Measurements from ENCODE around the gene TMEM141. TPM values are rescaled to one million over a fixed set of nuclear protein-coding genes. Genes with fewer than 3 reads are reported as not detected.
"Not testable (repeated sequence)": the region's sequence is repeated elsewhere in the genome, so short reads cannot be mapped to it uniquely, and the experiment has no call there.

Gene TMEM141
- total and polyA plus RNA-seq, 4 donors: 38.9 to 76.9 (median 53.5) TPM

GRCh38 chr9:136784249-136784996, 6.7 kb upstream of the TMEM141 start:
- no peak overlapping the region for H3K27ac ChIP-seq (ENCODE audit: low read depth, low read length)
- peak in 1 of 6 donors; percentile 67 for DNase-seq (ENCODE audit: low read depth in 4 of 6, low spot score in 6 of 6)
- H3K4me1 ChIP-seq (ENCODE audit: control insufficient read depth, insufficient read depth, low read length): peaks cover 5% of the 10 kb centered on the region
- no peak overlapping the region for H3K4me3 ChIP-seq (ENCODE audit: low read depth, low read length)
- no peaks in the 10 kb centered on the region for H3K27me3 ChIP-seq (ENCODE audit: control insufficient read depth, insufficient read depth, low read length)
- H3K36me3 ChIP-seq (ENCODE audit: control insufficient read depth, insufficient read depth, low read length): no peaks in the 10 kb centered on the region
- H3K9me3 ChIP-seq (ENCODE audit: control insufficient read depth, insufficient read depth, low read length): no peaks in the 10 kb centered on the region
- 79% methylated on average over 3 of the region's 9 CpGs for WGBS (ENCODE audit: insufficient coverage)

GRCh38 chr9:136784997-136785361, 6.2 kb upstream of the TMEM141 start:
- peaks cover 8% of the 10 kb centered on the region for H3K4me1 ChIP-seq (ENCODE audit: control insufficient read depth, insufficient read depth, low read length)
- no peak overlapping the region for H3K4me3 ChIP-seq (ENCODE audit: low read depth, low read length)
- WGBS (ENCODE audit: insufficient coverage): 96% methylated on average over 6 of the region's 6 CpGs
- H3K27ac ChIP-seq (ENCODE audit: low read depth, low read length): no peak overlapping the region
- H3K9me3 ChIP-seq (ENCODE audit: control insufficient read depth, insufficient read depth, low read length): no peaks in the 10 kb centered on the region
- DNase-seq (ENCODE audit: low read depth in 4 of 6, low spot score in 6 of 6): no peak
- H3K27me3 ChIP-seq (ENCODE audit: control insufficient read depth, insufficient read depth, low read length): no peaks in the 10 kb centered on the region
- H3K36me3 ChIP-seq (ENCODE audit: control insufficient read depth, insufficient read depth, low read length): no peaks in the 10 kb centered on the region

DNA sequence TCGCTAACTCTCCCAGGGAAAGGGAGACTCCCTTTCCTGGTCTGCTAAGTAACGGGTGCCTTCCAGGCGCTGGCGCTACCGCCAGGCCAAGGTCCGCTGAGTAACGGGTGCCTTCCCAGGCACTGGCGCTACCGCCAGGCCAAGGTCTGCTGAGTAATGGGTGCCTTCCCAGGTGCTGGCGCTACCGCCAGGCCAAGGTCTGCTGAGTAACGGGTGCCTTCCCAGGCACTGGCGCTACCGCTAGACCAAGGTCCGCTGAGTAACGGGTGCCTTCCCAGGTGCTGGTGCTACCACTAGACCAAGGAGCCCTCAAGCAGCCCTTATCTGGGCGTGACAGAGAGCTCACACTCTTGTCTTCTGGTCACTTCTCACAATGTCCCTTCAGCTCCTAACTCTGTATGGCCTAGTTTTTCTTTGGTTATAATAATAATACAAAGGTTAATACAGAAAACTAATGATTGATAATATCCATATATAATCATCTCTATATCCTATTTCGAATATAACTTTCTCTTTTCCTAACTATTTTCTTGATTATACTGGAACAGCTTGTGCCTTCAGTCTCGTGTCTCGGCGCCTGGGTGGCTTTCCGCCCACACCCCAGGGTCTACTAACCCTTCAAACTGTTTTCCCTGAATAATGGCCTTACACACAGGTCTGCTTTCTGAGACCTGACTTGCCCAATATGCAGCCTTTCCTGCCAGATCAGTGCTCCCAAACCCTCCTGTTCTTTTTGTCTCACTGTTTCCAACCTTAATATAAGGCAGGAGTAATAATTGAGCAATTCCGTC, 5.4 kb upstream of the TMEM141 start:
- not testable (repeated sequence) for H3K27ac ChIP-seq (ENCODE audit: low read depth, low read length); DNase-seq (ENCODE audit: low read depth in 4 of 6, low spot score in 6 of 6); H3K36me3 ChIP-seq (ENCODE audit: control insufficient read depth, insufficient read depth, low read length); H3K4me1 ChIP-seq (ENCODE audit: control insufficient read depth, insufficient read depth, low read length); H3K4me3 ChIP-seq (ENCODE audit: low read depth, low read length); H3K9me3 ChIP-seq (ENCODE audit: control insufficient read depth, insufficient read depth, low read length); H3K27me3 ChIP-seq (ENCODE audit: control insufficient read depth, insufficient read depth, low read length)
- WGBS (ENCODE audit: insufficient coverage): 85% methylated on average over 22 of the region's 23 CpGs

- 39% methylated on average over 6 of the region's 10 CpGs for WGBS (ENCODE audit: insufficient coverage)
- H3K27ac ChIP-seq (ENCODE audit: low read depth, low read length): no peak overlapping the region
- no peak for DNase-seq (ENCODE audit: low read depth in 4 of 6, low spot score in 6 of 6)
- H3K9me3 ChIP-seq (ENCODE audit: control insufficient read depth, insufficient read depth, low read length): no peaks in the 10 kb centered on the region
- no peaks in the 10 kb centered on the region for H3K27me3 ChIP-seq (ENCODE audit: control insufficient read depth, insufficient read depth, low read length)
- H3K4me1 ChIP-seq (ENCODE audit: control insufficient read depth, insufficient read depth, low read length): peaks cover 13% of the 10 kb centered on the region
- H3K36me3 ChIP-seq (ENCODE audit: control insufficient read depth, insufficient read depth, low read length): no peaks in the 10 kb centered on the region
- H3K4me3 ChIP-seq (ENCODE audit: low read depth, low read length): no peak overlapping the region
Measured at GRCh38 chr9:136786451-136786850, 4.7 kb upstream of the TMEM141 start.

GRCh38 chr9:136786983-136787382, 4.2 kb upstream of the TMEM141 start:
- H3K27me3 ChIP-seq (ENCODE audit: control insufficient read depth, insufficient read depth, low read length); H3K9me3 ChIP-seq (ENCODE audit: control insufficient read depth, insufficient read depth, low read length); H3K4me3 ChIP-seq (ENCODE audit: low read depth, low read length); H3K36me3 ChIP-seq (ENCODE audit: control insufficient read depth, insufficient read depth, low read length); H3K27ac ChIP-seq (ENCODE audit: low read depth, low read length): not testable (repeated sequence)
- DNase-seq (ENCODE audit: low read depth in 4 of 6, low spot score in 6 of 6): peak in 1 of 6 donors; percentile 33
- H3K4me1 ChIP-seq (ENCODE audit: control insufficient read depth, insufficient read depth, low read length): peaks cover 18% of the 10 kb centered on the region
- no CpG with 5 or more reads among the region's 4 CpGs for WGBS (ENCODE audit: insufficient coverage)

GRCh38 chr9:136787690-136788400, 3.3 kb upstream of the TMEM141 start:
- H3K27me3 ChIP-seq (ENCODE audit: control insufficient read depth, insufficient read depth, low read length): no peaks in the 10 kb centered on the region
- H3K4me3 ChIP-seq (ENCODE audit: low read depth, low read length): no peak overlapping the region
- no peaks in the 10 kb centered on the region for H3K9me3 ChIP-seq (ENCODE audit: control insufficient read depth, insufficient read depth, low read length)
- H3K36me3 ChIP-seq (ENCODE audit: control insufficient read depth, insufficient read depth, low read length): peaks cover 7% of the 10 kb centered on the region
- peaks cover 27% of the 10 kb centered on the region for H3K4me1 ChIP-seq (ENCODE audit: control insufficient read depth, insufficient read depth, low read length)
- DNase-seq (ENCODE audit: low read depth in 4 of 6, low spot score in 6 of 6): peak in 3 of 6 donors; percentile 67 to 93 (median 90)
- H3K27ac ChIP-seq (ENCODE audit: low read depth, low read length): no peak overlapping the region
- WGBS (ENCODE audit: insufficient coverage): 0% methylated on average over 7 of the region's 21 CpGs

DNA sequence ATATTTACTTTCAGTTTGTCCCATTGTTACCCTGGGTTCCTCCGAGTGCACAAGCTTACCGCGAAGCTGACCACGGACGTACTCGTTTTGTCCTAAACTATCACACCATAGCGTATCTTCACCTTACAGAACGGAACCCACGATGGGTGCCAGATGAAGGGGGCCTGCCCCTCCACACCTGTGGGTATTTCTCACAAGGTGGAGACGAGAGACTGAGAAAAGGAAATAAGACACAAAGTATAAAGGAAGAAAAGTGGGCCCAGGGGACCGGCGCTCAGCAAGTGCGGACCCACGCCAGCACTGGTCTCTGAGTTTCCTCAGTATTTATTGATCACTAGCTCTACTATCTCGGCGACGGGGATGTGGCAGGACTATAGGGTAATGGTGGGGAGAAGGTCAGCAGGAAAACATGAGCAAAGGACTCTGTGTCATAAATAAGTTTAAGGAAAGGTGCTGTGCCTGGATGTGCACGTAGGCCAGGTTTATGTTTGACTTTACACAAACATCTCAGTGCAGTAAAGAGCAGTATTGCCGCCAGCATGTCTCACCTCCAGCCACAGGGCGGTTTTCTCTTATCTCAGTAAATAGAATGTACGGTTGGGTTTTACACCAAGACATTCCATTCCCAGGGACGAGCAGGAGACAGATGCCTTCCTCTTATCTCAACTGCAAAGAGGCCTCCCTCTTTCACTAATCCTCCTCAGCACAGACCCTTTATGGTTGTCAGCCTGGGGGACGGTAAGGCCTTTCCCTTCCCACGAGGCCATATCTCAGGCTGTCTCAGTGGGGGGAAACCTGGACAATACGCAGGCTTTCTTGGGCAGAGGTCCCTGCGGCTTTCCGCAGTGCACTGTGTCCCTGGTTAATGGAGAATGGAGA, 2.3 kb upstream of the TMEM141 start:
- Histone ChIP-seq H3K36me3 (ENCODE audit: control insufficient read depth, insufficient read depth, low read length) (peaks cover 17% of the 10 kb centered on the region), H3K4me1 (ENCODE audit: control insufficient read depth, insufficient read depth, low read length) (peaks cover 33% of the 10 kb centered on the region)
- not testable (repeated sequence) for H3K9me3 ChIP-seq (ENCODE audit: control insufficient read depth, insufficient read depth, low read length); H3K4me3 ChIP-seq (ENCODE audit: low read depth, low read length); H3K27ac ChIP-seq (ENCODE audit: low read depth, low read length); H3K27me3 ChIP-seq (ENCODE audit: control insufficient read depth, insufficient read depth, low read length); DNase-seq (ENCODE audit: low read depth in 4 of 6, low spot score in 6 of 6)
- WGBS (ENCODE audit: insufficient coverage): 69% methylated on average over 5 of the region's 27 CpGs

GRCh38 chr9:136789523-136789937, 1.6 kb upstream of the TMEM141 start:
- Histone ChIP-seq H3K9me3 (ENCODE audit: control insufficient read depth, insufficient read depth, low read length) (no peaks in the 10 kb centered on the region), H3K27ac (ENCODE audit: low read depth, low read length) (no peak overlapping the region), H3K27me3 (ENCODE audit: control insufficient read depth, insufficient read depth, low read length) (no peaks in the 10 kb centered on the region), H3K36me3 (ENCODE audit: control insufficient read depth, insufficient read depth, low read length) (peaks cover 24% of the 10 kb centered on the region), H3K4me3 (ENCODE audit: low read depth, low read length) (no peak overlapping the region), H3K4me1 (ENCODE audit: control insufficient read depth, insufficient read depth, low read length) (peaks cover 33% of the 10 kb centered on the region)
- DNase-seq (ENCODE audit: low read depth in 4 of 6, low spot score in 6 of 6): no peak
- 75% methylated on average over 2 of the region's 3 CpGs for WGBS (ENCODE audit: insufficient coverage)

All from spinal cord (tissue), 10 donors.